Activated CD4-positive, alpha-beta T cell treated with anti-CD3 and anti-CD28 coated beads, Interleukin-2, Interleukin-4, amounts not matched to agents 100 ng/mL and 50 ng/mL, durations not matched to agents 16 hours and 8 hours (primary cell): ENCODE measurements around the gene AFF2.
"Not testable (repeated sequence)": the region's sequence is repeated elsewhere in the genome, so short reads cannot be mapped to it uniquely, and the experiment has no call there.

Experiments used
- DNase-seq: peaks from one replicate; pipeline ENCODE4 v3.0.0-alpha.2; 2020; ENCODE audit warnings: low spot score

AFF2 gene

GRCh38 chrX:148865277-148866210 is 365.1 kb downstream of the AFF2 start:
- no peak for DNase-seq

DNA sequence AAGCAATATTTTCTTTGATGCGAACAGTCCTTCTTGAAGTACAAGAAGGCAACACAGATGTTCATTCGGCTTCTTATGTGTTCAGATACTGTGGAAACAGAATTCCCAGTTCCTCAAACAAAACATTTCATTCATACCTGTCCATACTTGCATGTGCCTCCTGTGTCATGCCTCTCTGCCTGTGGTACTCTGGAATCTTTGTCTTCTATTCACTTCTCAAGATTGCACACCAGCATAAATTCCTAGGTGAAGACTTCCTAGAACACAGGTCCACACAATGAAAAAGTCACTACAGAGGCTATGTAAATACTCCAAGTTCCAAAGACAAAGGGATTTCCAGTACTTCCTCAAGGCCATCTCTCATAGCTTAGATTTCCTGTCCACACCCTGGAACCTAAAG is 367.2 kb downstream of the AFF2 start:
- no peak for DNase-seq

GRCh38 chrX:148871422-148872160 is 371.2 kb downstream of the AFF2 start:
- no peak for DNase-seq

DNA sequence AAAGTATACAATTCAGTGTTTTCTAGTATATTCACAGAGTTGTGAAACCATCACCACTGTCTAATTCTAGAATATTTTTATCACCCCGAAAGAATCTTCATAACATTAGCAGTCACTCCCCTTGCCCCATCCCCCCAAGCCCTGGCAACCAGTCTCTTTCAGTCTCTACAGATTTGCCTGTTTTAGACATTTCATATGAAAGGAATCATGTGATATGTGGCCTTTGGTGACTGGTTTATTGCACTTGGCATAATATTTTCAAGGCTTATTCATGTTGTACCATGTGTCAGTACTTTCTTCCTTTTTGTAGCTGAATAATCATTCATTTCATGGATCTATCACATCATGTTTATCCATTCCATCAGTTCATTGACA is 371.7 kb downstream of the AFF2 start:
- DNase-seq, result no peak

- DNase-seq, result no peak
Measured at GRCh38 chrX:148872881-148873280, 372.5 kb downstream of the AFF2 start.

DNA sequence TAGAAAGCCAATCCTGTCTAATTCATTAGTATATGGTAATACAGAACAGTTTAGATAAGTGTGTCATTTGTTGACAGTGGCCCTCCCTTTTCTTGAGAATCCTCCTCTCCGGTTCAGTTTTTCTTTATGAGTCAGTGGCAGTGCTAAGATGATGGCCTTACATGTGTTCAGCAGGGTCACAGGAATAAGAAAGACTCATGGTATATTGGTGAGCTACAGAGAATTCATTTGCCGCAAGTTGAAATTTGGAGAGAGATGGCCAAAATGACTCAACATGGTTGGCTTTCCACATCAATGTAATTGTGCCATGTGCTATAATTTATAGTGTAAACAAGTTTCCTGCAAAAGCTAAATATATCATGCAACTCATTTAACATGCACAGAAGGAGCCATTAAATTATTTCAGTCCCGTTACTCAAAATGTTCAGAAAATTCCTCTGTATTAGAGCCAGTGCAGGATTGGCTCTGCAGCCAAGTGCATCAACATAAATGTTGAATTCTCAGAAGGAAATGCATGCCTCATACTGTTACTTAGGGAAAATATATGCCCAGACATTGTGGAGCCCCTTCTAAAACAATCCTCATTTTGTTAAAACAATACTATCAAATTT is 374.3 kb downstream of the AFF2 start:
- no peak for DNase-seq

DNA sequence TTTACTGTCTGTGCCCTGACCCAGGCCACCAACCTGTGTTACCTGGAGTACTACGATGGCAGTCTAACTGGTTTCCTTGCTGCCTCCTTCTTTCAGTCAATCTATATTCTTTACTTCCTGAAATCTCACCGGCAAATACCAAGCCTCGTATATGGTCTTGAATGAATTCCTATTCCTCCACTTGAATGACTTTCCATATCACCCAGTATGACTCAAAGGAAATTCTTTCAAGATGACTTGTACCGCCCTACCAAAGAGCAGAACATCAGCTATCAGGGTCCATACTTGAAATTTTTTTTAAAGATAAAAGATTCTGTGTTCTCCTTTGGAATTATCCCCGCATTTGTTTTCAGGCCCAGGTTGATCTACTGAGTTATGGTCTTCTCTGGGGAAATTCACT is 378.0 kb downstream of the AFF2 start:
- DNase-seq, result no peak

DNA sequence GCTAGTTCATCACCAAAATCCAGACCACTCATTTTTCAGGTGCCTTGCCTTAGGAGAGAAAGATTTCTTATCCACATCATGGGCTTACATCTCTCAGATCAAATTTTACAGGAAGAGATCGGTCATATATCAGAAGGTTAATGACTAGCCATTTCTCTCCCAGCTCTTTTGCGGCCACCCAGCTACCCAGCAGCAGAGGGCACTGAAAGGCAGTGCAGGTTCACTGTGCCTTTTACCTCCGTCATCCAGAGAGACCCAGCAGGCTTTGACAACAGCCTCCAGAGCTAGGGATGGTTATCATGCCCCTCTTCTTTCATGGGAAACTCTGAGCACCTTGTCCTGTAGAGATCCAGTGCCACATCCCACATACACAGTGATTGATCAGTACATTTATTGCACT is 384.8 kb downstream of the AFF2 start:
- no peak for DNase-seq

- DNase-seq, result no peak
Measured at GRCh38 chrX:148893395-148893794, 393.0 kb downstream of the AFF2 start.

- no peak for DNase-seq
Measured at GRCh38 chrX:148902581-148902980, 402.2 kb downstream of the AFF2 start.

- no peak for DNase-seq
Measured at GRCh38 chrX:148903176-148903575, 402.8 kb downstream of the AFF2 start.

DNA sequence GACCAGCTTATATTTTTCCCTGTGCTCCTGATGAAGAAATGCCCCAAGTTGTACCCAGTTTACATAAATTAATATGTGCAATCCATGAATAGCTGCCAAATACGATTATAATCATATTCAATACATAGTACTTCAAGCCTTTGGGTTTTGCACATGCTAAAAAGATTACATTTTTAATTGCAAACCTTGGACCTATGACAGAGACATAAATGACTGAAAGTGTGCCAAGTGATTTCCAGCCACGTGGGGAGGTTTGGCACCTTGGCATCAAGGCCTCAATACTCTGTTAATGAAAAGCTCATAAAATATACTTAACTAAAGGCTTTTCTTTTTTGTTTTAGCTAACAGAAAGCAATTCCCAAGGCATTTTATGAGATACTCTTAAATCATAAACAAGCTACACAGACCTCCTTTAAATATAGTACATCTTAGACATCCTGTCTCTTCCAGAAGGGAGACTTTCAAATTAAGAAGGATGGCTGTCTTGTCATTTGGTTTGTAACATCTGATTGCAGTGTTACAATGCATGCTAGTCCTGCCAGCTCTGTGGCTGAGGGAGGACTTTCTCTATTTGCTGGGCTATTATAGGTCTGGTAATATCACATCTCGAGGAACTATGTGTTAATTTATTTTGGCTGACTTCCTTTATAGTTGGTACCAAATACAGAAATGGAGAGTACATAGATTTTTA is 404.1 kb downstream of the AFF2 start:
- DNase-seq, result no peak

GRCh38 chrX:148905400-148905799 is 405.0 kb downstream of the AFF2 start:
- no peak for DNase-seq

- DNase-seq, result not testable (repeated sequence)
Measured at GRCh38 chrX:148906628-148907027, 406.2 kb downstream of the AFF2 start.

GRCh38 chrX:148909758-148910157 is 409.3 kb downstream of the AFF2 start:
- no peak for DNase-seq

DNA sequence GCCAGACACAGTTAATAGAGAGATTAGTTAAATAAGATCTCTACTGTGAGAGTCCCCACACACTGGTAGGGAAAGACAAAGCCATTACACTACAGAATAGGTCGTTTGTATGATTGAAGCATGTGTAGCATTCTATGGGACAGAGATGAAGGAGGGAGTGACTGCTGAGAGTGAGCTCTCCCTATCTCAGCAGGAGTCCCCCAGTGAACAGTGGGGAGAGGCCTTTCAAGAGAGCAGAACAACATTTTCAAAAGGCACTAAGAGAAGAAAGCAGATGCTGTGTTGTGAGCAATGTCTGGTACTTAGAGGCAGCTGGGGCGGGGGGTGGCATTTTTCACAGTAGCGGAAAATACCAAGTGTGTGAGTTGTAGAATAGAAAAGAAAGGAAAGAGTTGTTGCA is 413.6 kb downstream of the AFF2 start:
- no peak for DNase-seq

DNA sequence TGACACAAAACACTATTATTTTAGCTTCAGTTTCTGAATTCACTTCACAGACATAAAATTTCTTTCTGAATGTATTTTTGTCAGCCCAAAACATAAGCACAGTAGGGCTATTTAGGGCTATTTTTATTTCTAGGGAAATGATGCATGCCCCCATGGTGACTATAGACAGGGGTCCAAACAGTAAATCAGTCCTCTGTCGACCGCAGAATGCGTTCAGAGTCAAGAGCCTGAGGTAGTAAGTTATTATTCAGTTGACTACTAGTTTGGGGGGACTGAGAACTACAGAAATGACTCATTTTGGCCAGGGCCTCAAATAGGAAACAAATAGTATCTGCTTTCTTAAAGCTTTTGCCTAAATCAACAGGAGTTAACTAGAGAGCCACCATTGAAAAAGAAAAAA is 414.4 kb downstream of the AFF2 start:
- DNase-seq, result no peak

- DNase-seq, result no peak
Measured at GRCh38 chrX:148915474-148915873, 415.1 kb downstream of the AFF2 start.

- no peak for DNase-seq
Measured at GRCh38 chrX:148917441-148917840, 417.0 kb downstream of the AFF2 start.

GRCh38 chrX:148923631-148924030 is 423.2 kb downstream of the AFF2 start:
- no peak for DNase-seq

DNA sequence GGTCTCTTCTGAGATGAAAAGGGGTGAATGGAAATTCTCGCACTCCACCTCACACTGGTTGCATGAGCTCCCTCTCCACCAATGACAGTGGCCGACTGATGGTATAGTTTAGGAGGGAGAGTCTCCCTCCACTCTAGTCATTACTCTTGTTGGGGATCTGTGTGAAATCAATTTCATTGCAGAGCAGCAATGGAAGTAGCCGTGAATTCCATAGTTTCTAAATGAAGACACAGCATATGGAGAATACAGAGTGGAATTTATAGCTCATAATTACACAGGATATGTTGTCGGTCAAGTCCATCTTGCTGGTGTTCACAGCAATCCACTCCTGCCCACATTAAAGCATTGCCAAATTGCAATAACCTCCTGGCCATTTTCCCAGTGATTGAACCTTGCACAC is 426.0 kb downstream of the AFF2 start:
- no peak for DNase-seq

DNA sequence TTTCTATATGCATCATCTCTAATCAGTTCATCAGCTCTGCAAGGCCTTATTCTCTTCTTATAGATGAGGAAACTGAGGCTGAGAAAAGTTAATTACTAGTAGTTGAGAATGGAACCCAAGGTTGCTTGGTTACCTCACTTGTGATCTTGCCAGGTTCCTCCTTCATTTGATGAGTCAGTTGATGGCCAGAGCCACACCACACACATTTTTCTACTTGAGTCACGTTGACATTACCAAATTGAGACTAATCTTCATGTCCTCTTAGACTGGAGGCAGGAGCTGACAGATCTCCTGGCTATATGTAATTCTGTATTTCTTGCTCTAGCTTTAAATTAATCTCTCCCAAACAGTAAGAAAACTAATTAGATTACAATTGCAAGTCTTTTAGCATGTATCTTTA is 428.4 kb downstream of the AFF2 start:
- no peak for DNase-seq
